ENCODE data around the gene UBTD2. TPM values are rescaled to one million over a fixed set of nuclear protein-coding genes. Genes with fewer than 3 reads are reported as not detected.
A peak's percentile ranks its signal among the peaks of the same experiment; 100 is the strongest.

The UBTD2 gene
- total and polyA plus RNA-seq, 2 of the 4 experiments (the other 2 are of a cell fraction), result 11.2 to 20.6 TPM

- Histone ChIP-seq H3K14ac (replicated peaks; ENCODE audit: low read depth, low read length) (no peak overlapping the region), H4K5ac (ENCODE audit: low read depth, low read length) (no peak overlapping the region), H2BK20ac (ENCODE audit: low read depth, low read length) (no peak overlapping the region), H3K9me1 (ENCODE audit: insufficient read depth, low read length) (0 out of 2 replicates have a peak, but pooled peaks cover 3% of the 10 kb centered on the region), H3K23ac (ENCODE audit: low read depth, low read length) (no peak overlapping the region), H3K9ac (ENCODE audit: low read depth, low read length) (no peak overlapping the region), H3K18ac (ENCODE audit: low read depth, low read length) (no peak overlapping the region), H3K4me3 (ENCODE audit: insufficient read depth, low read depth, low read length) (no peak overlapping the region), H4K20me1 (ENCODE audit: insufficient read depth, low read length) (peaks cover 21% of the 10 kb centered on the region; the same call in 1 of the 2 replicates), H3K27ac (ENCODE audit: insufficient read depth, low read length) (no peak overlapping the region), H4K8ac (ENCODE audit: low read depth in 2 of 2, low read length in 2 of 2) (no peak overlapping the region), H3K36me3 (ENCODE audit: control insufficient read depth, insufficient read depth, low read length) (peaks cover 17% of the 10 kb centered on the region), H3K4ac (ENCODE audit: low read depth, low read length) (no peak overlapping the region), H3K56ac (ENCODE audit: extremely low read depth, insufficient read depth, low read length) (no peak overlapping the region), H3K9me3 (ENCODE audit: control insufficient read depth, insufficient read depth, low read length) (peaks cover 2% of the 10 kb centered on the region; the same call in 1 of the 2 replicates), H4K91ac (ENCODE audit: insufficient read depth, low read depth, low read length) (no peak overlapping the region), H2AK5ac (ENCODE audit: low read depth, low read length) (no peak overlapping the region), H3K79me1 (ENCODE audit: low read depth in 1 of 2, low read length in 2 of 2) (peaks cover 27 to 58% of the 10 kb centered on the region in 2 experiments), H2AK9ac (replicated peaks; ENCODE audit: low read depth, low read length, poor library complexity) (no peak overlapping the region), H2BK120ac (ENCODE audit: low read depth, low read length) (no peak overlapping the region), H3K4me2 (ENCODE audit: low read depth, low read length) (no peak overlapping the region), H2BK15ac (ENCODE audit: low read depth, low read length) (no peak overlapping the region), H3K4me1 (ENCODE audit: control insufficient read depth, insufficient read depth, low read length) (peaks cover 1% of the 10 kb centered on the region; the same call in 1 of the 2 replicates), H2AFZ (replicated peaks; ENCODE audit: low read length, poor library complexity) (no peak overlapping the region), H2BK5ac (ENCODE audit: low read depth, low read length, poor library complexity, severe bottlenecking) (no peak overlapping the region), H3K27me3 (ENCODE audit: control insufficient read depth, insufficient read depth, low read length) (no peaks in the 10 kb centered on the region)
- ATAC-seq (ENCODE audit: low read depth) (no peak), DNase-seq (peak; percentile 11)
- in situ Hi-C loops (cut with MboI; ENCODE audit: low sequenced_read_pairs), result no loop called here
- ChIA-PET CTCF (no interaction called here), POLR2A (ENCODE audit: unreplicated experiment) (no interaction called here)
- TF ChIP-seq CTCF (conservative IDR thresholded peaks at IDR 0.05; ENCODE audit: low read depth, low read length) (no peak), SMC3 (IDR thresholded peaks at IDR 0.05; ENCODE audit: low read depth, low read length) (no peak), USF2 (IDR thresholded peaks at IDR 0.05; ENCODE audit: low read depth, low read length) (no peak), MXI1 (IDR thresholded peaks at IDR 0.05; ENCODE audit: borderline replicate concordance, low read depth, low read length) (no peak), BHLHE40 (IDR thresholded peaks at IDR 0.05; ENCODE audit: low read depth, low read length) (no peak), MAFK (IDR thresholded peaks at IDR 0.05; ENCODE audit: low read depth, low read length) (no peak), CHD1 (IDR thresholded peaks at IDR 0.05; ENCODE audit: low read depth, low read length) (no peak), CEBPB (IDR thresholded peaks at IDR 0.05; ENCODE audit: low read depth, low read length) (no peak), POLR2A (IDR thresholded peaks at IDR 0.05; ENCODE audit: low read depth, low read length) (no peak), ELK1 (IDR thresholded peaks at IDR 0.05; ENCODE audit: borderline replicate concordance, low read depth, low read length) (no peak), NFE2L2 (IDR thresholded peaks at IDR 0.05; ENCODE audit: low read depth, low read length) (no peak), RFX5 (IDR thresholded peaks at IDR 0.05; ENCODE audit: low read depth, low read length) (no peak), RCOR1 (IDR thresholded peaks at IDR 0.05; ENCODE audit: insufficient replicate concordance, low read length) (no peak), MAZ (IDR thresholded peaks at IDR 0.05; ENCODE audit: borderline replicate concordance, low read depth, low read length) (no peak)
- no CpG with 5 or more reads among the region's 3 CpGs for WGBS, 2 experiments (ENCODE audit: extremely low coverage in 2 of 2, insufficient read length in 1 of 2)
- no TSS peak for BruUV-seq (replicated peaks)
- intact Hi-C loops (cut with micrococcal nuclease), result no loop called here
- dilution Hi-C loops (cut with HindIII; ENCODE audit: low sequenced_read_pairs, unreplicated experiment), result no loop called here
Observed at GRCh38 chr5:172216345-172216744, 67.2 kb downstream of the UBTD2 start.
